AML-193 (cell line): ENCODE measurements around the gene NUP37.

Source experiments
- DNase-seq, 2 experiments: peaks; one replicate each; lab custom pipeline; 2025; lab: John Stamatoyannopoulos, UW

Gene NUP37

GRCh38 chr12:102029141-102029540, 90.8 kb downstream of the NUP37 start:
- no peak for DNase-seq

GRCh38 chr12:102026728-102027127, 93.2 kb downstream of the NUP37 start:
- DNase-seq, result no peak

- DNase-seq, result no peak
These were observed 95.1 kb downstream of the NUP37 start for GRCh38 chr12:102024765-102025164.

- DNase-seq, result no peak
These were observed 96.5 kb downstream of the NUP37 start for GRCh38 chr12:102023343-102023930.
